Osteoblast (primary cell): ENCODE data around the gene PC. TPM values are rescaled to one million over a fixed set of nuclear protein-coding genes. Genes with fewer than 3 reads are reported as not detected.

Experiments
- DNase-seq: peaks from one replicate; pipeline ENCODE4 v3.0.0; 2011; ENCODE audit warnings: low spot score, mixed read lengths; ENCODE audit not compliant: insufficient read length; ENCODE audit errors: missing footprints
- H2AFZ ChIP-seq: 2 replicates; pipeline ENCODE4 v1.6.0; 2011; ENCODE audit warnings: mild to moderate bottlenecking, low read length
- H3K27ac ChIP-seq: 2 replicates; pipeline ENCODE4 v1.5.1; 2011; ENCODE audit warnings: mild to moderate bottlenecking, low read depth, low read length, moderate library complexity
- H3K27me3 ChIP-seq: 2 replicates; pipeline ENCODE4 v1.6.0; 2012; ENCODE audit warnings: mild to moderate bottlenecking, control low read depth, inconsistent platforms, low read length, moderate library complexity; ENCODE audit not compliant: insufficient read depth
- H3K36me3 ChIP-seq: 2 replicates; pipeline ENCODE4 v1.5.1; 2011; ENCODE audit warnings: mild to moderate bottlenecking, low read length, control low read depth, moderate library complexity; ENCODE audit not compliant: insufficient read depth
- H3K4me1 ChIP-seq: 2 replicates; pipeline ENCODE4 v1.5.1; 2011; ENCODE audit warnings: mild to moderate bottlenecking, low read length, control low read depth, moderate library complexity; ENCODE audit not compliant: insufficient read depth
- H3K4me2 ChIP-seq: 2 replicates; pipeline ENCODE4 v1.6.0; 2011; ENCODE audit warnings: mild to moderate bottlenecking, low read length; ENCODE audit not compliant: insufficient read depth
- H3K4me3 ChIP-seq: fragments of 200-600 bp; sonication (generic); 3 replicates; pipeline ENCODE4 v1.5.1; 2012; ENCODE audit warnings: mild to moderate bottlenecking, low read length, inconsistent platforms; ENCODE audit not compliant: insufficient read depth
- H3K79me2 ChIP-seq: 2 replicates; pipeline ENCODE4 v1.6.0; 2012; ENCODE audit warnings: mild to moderate bottlenecking, low read length, control low read depth, inconsistent platforms; ENCODE audit not compliant: insufficient read depth
- H3K9me3 ChIP-seq: 2 replicates; pipeline ENCODE4 v1.5.1; 2011; ENCODE audit warnings: low read depth, low read length, control low read depth
- H4K20me1 ChIP-seq: 2 replicates; pipeline ENCODE4 v1.6.0; 2012; ENCODE audit warnings: mild to moderate bottlenecking, low read length, control low read depth; ENCODE audit not compliant: insufficient read depth
- total RNA-seq: library from RNA; depleted of rRNA; stranded (reverse); fragments of >200 nt; gene quantifications from 2 replicates; pipeline ENCODE4 v1.2.3, GENCODE V29; 2012
- TF ChIP-seq, protein P1 (sequence below): IDR thresholded peaks from 2 replicates; pipeline ENCODE4 v1.5.1; 2011; ENCODE audit warnings: mild to moderate bottlenecking, low read depth, low read length, moderate library complexity; ENCODE audit errors: extremely low read depth

Gene PC
- total RNA-seq, 1 donor = 48.5 TPM

DNA sequence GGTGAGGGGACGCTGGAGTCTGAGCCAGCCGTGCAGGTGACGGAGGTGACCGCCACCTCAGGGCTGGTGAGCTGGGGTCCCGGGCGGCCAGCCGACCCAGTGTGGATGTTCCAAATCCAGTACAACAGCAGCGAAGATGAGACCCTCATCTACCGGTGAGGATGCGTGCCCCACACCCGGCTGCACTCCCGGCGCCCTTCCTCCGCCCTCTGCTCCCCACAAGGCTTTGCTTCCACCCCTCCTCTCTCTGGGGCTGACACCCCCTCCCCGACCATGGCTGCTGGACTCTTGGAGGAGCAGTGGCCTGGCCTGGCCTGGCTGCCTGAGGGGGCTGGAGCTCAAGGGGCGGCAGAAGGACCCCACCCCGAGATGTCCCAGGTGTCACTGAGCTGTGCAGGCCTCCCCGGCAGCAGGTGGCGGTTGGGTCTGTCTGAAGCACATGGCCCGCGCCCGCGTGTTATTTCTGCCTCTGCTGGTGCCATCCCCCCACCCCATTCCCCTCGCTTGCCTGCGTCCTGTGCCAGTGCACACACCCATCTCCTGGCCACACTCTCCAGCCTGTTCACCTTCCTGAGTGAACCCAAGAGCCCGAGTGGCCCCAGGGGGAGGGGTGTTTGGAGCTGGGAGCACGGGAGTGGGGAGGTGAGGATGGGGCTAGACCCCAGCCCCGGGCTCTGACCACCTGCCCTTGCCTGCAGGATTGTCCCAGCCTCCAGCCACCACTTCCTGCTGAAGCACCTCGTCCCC lies 99.1 kb downstream of the PC start:
- Histone ChIP-seq H3K4me1 (peaks cover 6% of the 10 kb centered on the region), H3K36me3 (no peaks in the 10 kb centered on the region), H3K9me3 (no peaks in the 10 kb centered on the region), H2AFZ (no peak overlapping the region), H3K27me3 (no peaks in the 10 kb centered on the region), H3K27ac (no peak overlapping the region), H3K4me2 (no peak overlapping the region), H4K20me1 (no peaks in the 10 kb centered on the region), H3K79me2 (peaks cover 5% of the 10 kb centered on the region), H3K4me3 (no peak overlapping the region)
- peak; percentile 88 for DNase-seq
- TF ChIP-seq, protein P1, sequence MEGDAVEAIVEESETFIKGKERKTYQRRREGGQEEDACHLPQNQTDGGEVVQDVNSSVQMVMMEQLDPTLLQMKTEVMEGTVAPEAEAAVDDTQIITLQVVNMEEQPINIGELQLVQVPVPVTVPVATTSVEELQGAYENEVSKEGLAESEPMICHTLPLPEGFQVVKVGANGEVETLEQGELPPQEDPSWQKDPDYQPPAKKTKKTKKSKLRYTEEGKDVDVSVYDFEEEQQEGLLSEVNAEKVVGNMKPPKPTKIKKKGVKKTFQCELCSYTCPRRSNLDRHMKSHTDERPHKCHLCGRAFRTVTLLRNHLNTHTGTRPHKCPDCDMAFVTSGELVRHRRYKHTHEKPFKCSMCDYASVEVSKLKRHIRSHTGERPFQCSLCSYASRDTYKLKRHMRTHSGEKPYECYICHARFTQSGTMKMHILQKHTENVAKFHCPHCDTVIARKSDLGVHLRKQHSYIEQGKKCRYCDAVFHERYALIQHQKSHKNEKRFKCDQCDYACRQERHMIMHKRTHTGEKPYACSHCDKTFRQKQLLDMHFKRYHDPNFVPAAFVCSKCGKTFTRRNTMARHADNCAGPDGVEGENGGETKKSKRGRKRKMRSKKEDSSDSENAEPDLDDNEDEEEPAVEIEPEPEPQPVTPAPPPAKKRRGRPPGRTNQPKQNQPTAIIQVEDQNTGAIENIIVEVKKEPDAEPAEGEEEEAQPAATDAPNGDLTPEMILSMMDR = no peak

DNA sequence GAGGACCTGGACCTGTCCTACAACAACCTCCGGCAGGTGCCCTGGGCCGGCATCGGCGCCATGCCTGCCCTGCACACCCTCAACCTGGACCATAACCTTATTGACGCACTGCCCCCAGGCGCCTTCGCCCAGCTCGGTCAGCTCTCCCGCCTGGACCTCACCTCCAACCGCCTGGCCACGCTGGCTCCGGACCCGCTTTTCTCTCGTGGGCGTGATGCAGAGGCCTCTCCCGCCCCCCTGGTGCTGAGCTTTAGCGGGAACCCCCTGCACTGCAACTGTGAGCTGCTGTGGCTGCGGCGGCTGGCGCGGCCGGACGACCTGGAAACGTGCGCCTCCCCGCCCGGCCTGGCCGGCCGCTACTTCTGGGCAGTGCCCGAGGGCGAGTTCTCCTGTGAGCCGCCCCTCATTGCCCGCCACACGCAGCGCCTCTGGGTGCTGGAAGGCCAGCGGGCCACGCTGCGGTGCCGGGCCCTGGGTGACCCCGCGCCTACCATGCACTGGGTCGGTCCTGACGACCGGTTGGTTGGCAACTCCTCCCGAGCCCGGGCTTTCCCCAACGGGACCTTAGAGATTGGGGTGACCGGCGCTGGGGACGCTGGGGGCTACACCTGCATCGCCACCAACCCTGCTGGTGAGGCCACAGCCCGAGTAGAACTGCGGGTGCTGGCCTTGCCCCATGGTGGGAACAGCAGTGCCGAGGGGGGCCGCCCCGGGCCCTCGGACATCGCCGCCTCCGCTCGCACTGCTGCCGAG lies 99.8 kb downstream of the PC start:
- DNase-seq = peak; percentile 83
- H3K4me1 ChIP-seq = peaks cover 6% of the 10 kb centered on the region
- H3K79me2 ChIP-seq = peaks cover 5% of the 10 kb centered on the region
- H3K36me3 ChIP-seq = no peaks in the 10 kb centered on the region
- no peaks in the 10 kb centered on the region for H4K20me1 ChIP-seq
- TF ChIP-seq, protein P1 = no peak
- H2AFZ ChIP-seq = no peak overlapping the region
- H3K27ac ChIP-seq = no peak overlapping the region
- H3K4me2 ChIP-seq = no peak overlapping the region
- no peak overlapping the region for H3K4me3 ChIP-seq
- no peaks in the 10 kb centered on the region for H3K27me3 ChIP-seq
- H3K9me3 ChIP-seq = no peaks in the 10 kb centered on the region

DNA sequence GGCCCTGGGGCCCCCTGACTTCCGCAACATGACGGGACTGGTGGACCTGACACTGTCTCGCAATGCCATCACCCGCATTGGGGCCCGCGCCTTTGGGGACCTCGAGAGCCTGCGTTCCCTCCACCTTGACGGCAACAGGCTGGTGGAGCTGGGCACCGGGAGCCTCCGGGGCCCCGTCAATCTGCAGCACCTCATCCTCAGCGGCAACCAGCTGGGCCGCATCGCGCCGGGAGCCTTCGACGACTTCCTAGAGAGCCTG lies 100.3 kb downstream of the PC start:
- peaks cover 6% of the 10 kb centered on the region for H3K4me1 ChIP-seq
- no peaks in the 10 kb centered on the region for H3K9me3 ChIP-seq
- peaks cover 5% of the 10 kb centered on the region for H3K79me2 ChIP-seq
- no peak overlapping the region for H3K4me2 ChIP-seq
- no peaks in the 10 kb centered on the region for H4K20me1 ChIP-seq
- H3K27ac ChIP-seq = no peak overlapping the region
- no peaks in the 10 kb centered on the region for H3K27me3 ChIP-seq
- no peak overlapping the region for H2AFZ ChIP-seq
- TF ChIP-seq, protein P1 = no peak
- no peaks in the 10 kb centered on the region for H3K36me3 ChIP-seq
- DNase-seq = peak; percentile 85
- H3K4me3 ChIP-seq = peak overlapping the region; percentile 85

DNA sequence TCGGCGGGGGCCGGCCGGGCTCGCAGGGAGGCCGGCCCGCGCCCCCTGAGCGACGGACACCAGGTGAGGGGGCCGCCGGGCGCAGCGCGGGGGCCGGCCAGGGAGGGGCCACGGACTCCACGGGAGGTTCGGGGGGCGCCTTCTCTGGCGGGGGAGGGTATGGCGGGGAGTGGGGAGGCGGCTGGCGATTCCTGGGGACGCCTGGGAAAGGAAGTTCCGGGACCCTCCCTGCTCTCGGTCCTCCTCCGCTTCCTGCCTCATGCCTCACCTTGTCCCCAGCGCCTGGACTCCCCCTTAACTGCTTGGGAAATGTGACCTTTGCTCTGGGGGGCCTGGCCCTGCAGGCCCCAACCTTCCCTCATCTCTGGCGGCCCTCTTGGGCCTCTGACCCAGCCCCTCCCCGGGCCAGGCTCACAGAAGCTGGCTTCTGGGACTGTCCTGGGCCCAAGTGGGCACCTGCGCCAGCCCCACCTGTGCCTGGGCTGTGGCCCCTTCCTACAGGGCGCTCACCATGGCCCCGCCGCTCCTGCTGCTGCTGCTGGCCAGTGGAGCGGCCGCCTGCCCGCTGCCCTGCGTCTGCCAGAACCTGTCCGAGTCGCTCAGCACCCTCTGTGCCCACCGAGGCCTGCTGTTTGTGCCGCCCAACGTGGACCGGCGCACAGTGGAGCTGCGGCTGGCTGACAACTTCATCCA lies 100.8 kb downstream of the PC start:
- Histone ChIP-seq H3K4me1 (peaks cover 6% of the 10 kb centered on the region), H3K27ac (no peak overlapping the region), H3K9me3 (no peaks in the 10 kb centered on the region), H2AFZ (no peak overlapping the region), H3K27me3 (no peaks in the 10 kb centered on the region), H3K79me2 (peaks cover 5% of the 10 kb centered on the region), H3K4me2 (peak overlapping the region; percentile 71), H3K4me3 (peak overlapping the region; percentile 85), H3K36me3 (no peaks in the 10 kb centered on the region), H4K20me1 (no peaks in the 10 kb centered on the region)
- TF ChIP-seq, protein P1 = no peak
- peak; percentile 96 for DNase-seq
